H1 (cell line): ENCODE results near the gene CPLANE2.

ENCODE experiments used
- CBX8 ChIP-seq: fragments of 300-800, 300-1000 bp; sonication (generic); IDR thresholded peaks from 2 replicates; pipeline ENCODE4 v1.7.1; 2016; ENCODE audit warnings: low read depth, low read length, borderline replicate concordance
- CHD1 ChIP-seq: IDR thresholded peaks from 2 replicates; pipeline ENCODE4 v1.6.1; 2012; ENCODE audit warnings: low read depth, low read length, improper control_type of control experiment
- EP300 ChIP-seq, 2 experiments: IDR thresholded peaks; 1 replicate in 1 of 2; 2 replicates in 1 of 2; pipeline ENCODE4 v1.6.1; 2011 to 2012; ENCODE audit warnings: low read depth in 2 of 2, low read length in 2 of 2, mild to moderate bottlenecking in 2 of 2, borderline replicate concordance in 1 of 2, inconsistent platforms in 1 of 2, moderate library complexity in 1 of 2
- EZH2 ChIP-seq: fragments of 200-600 bp; sonication (generic); IDR thresholded peaks from 2 replicates; pipeline ENCODE4 v1.7.1; 2012; ENCODE audit warnings: low read depth, mild to moderate bottlenecking, moderate library complexity, low read length, inconsistent platforms; ENCODE audit not compliant: severe bottlenecking
- FOSL1 ChIP-seq: IDR thresholded peaks from 2 replicates; pipeline ENCODE4 v1.6.1; 2011; ENCODE audit warnings: mild to moderate bottlenecking, low read depth, low read length, moderate library complexity; ENCODE audit not compliant: insufficient read depth
- GABPA ChIP-seq: IDR thresholded peaks from 2 replicates; pipeline ENCODE4 v1.6.1; 2011; ENCODE audit warnings: mild to moderate bottlenecking, low read length, moderate library complexity, borderline replicate concordance; ENCODE audit not compliant: insufficient read depth
- POLR2A ChIP-seq, 2 experiments: IDR thresholded peaks; 1 replicate in 1 of 2; 2 replicates in 1 of 2; pipeline ENCODE4 v1.6.1; 2011; ENCODE audit warnings: low read depth in 2 of 2, low read length in 2 of 2, mild to moderate bottlenecking in 2 of 2; ENCODE audit errors: control extremely low read depth in 1 of 2
- POLR2AphosphoS5 ChIP-seq: IDR thresholded peaks from 2 replicates; pipeline ENCODE4 v1.6.1; 2011; ENCODE audit warnings: low read depth, low read length
- RXRA ChIP-seq: IDR thresholded peaks from 2 replicates; pipeline ENCODE4 v1.6.1; 2011; ENCODE audit warnings: low read depth, mild to moderate bottlenecking, low read length, moderate library complexity; ENCODE audit not compliant: insufficient read depth
- SP1 ChIP-seq: IDR thresholded peaks from 2 replicates; pipeline ENCODE4 v1.6.1; 2011; ENCODE audit warnings: low read depth, low read length
- TAF1 ChIP-seq: IDR thresholded peaks from 2 replicates; pipeline ENCODE4 v1.6.1; 2011; ENCODE audit warnings: mild to moderate bottlenecking, low read depth, low read length
- TF ChIP-seq, protein P1 (sequence below), 3 experiments: IDR thresholded peaks; 1 replicate in 2 of 3; 2 replicates in 1 of 3; pipeline versions ENCODE4 v1.5.1 to v1.6.1; 2011; ENCODE audit warnings: low read length in 3 of 3, mild to moderate bottlenecking in 3 of 3, inconsistent platforms in 2 of 3, low read depth in 1 of 3, moderate library complexity in 1 of 3; ENCODE audit not compliant: insufficient read depth in 1 of 3; ENCODE audit errors: control extremely low read depth in 1 of 3
- TF ChIP-seq, protein P2 (sequence below): IDR thresholded peaks from 2 replicates; pipeline ENCODE4 v1.6.1; 2012; ENCODE audit warnings: low read length, inconsistent platforms

DNA sequence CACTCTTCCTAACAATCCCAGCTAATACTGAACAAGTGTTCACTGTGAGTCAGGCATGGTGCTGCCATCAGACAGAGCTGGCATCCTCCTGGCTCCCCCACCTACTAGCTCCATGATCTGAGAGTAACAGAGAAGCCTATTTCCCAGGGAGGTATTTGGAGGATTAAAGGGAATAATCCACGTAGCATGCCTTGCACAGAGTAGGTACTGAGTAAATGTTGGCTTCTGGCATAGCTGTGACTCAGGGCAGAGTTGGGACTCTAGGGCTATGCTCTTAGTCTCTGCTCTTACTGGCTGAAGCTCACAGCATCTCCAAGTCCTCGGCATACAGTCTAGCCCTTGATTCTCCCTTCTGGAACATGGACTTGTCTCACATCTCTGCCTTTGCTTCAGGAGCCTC lies 32.8 kb downstream of the CPLANE2 start:
- no peak for TF ChIP-seq RXRA
- no peak for TF ChIP-seq TAF1
- TF ChIP-seq, protein P1, sequence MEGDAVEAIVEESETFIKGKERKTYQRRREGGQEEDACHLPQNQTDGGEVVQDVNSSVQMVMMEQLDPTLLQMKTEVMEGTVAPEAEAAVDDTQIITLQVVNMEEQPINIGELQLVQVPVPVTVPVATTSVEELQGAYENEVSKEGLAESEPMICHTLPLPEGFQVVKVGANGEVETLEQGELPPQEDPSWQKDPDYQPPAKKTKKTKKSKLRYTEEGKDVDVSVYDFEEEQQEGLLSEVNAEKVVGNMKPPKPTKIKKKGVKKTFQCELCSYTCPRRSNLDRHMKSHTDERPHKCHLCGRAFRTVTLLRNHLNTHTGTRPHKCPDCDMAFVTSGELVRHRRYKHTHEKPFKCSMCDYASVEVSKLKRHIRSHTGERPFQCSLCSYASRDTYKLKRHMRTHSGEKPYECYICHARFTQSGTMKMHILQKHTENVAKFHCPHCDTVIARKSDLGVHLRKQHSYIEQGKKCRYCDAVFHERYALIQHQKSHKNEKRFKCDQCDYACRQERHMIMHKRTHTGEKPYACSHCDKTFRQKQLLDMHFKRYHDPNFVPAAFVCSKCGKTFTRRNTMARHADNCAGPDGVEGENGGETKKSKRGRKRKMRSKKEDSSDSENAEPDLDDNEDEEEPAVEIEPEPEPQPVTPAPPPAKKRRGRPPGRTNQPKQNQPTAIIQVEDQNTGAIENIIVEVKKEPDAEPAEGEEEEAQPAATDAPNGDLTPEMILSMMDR (IDR thresholded peaks at IDR 0.05; ENCODE audit: control extremely low read depth in 1 of 3, insufficient read depth in 1 of 3, low read depth in 1 of 3, low read length in 3 of 3) = no peak
- no peak for TF ChIP-seq POLR2AphosphoS5
- no peak for TF ChIP-seq GABPA
- no peak for TF ChIP-seq EP300 (IDR thresholded peaks at IDR 0.05; ENCODE audit: borderline replicate concordance in 1 of 2, low read depth in 2 of 2, low read length in 2 of 2)
- TF ChIP-seq CHD1 = no peak
- TF ChIP-seq, protein P2, sequence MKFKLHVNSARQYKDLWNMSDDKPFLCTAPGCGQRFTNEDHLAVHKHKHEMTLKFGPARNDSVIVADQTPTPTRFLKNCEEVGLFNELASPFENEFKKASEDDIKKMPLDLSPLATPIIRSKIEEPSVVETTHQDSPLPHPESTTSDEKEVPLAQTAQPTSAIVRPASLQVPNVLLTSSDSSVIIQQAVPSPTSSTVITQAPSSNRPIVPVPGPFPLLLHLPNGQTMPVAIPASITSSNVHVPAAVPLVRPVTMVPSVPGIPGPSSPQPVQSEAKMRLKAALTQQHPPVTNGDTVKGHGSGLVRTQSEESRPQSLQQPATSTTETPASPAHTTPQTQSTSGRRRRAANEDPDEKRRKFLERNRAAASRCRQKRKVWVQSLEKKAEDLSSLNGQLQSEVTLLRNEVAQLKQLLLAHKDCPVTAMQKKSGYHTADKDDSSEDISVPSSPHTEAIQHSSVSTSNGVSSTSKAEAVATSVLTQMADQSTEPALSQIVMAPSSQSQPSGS = no peak
- TF ChIP-seq CBX8 = no peak
- no peak for TF ChIP-seq EZH2
- no peak for TF ChIP-seq POLR2A (IDR thresholded peaks at IDR 0.05; ENCODE audit: control extremely low read depth in 1 of 2, low read depth in 2 of 2, low read length in 2 of 2)
- no peak for TF ChIP-seq FOSL1
- TF ChIP-seq SP1 = no peak
